OCI-LY7 (cell line): ENCODE data around the gene KDM2B.

Experiments
- CTCF ChIP-seq: fragments of 200-600 bp; sonication (generic); conservative IDR thresholded peaks from 2 replicates; pipeline ENCODE4 v1.5.1; 2014; ENCODE audit warnings: mild to moderate bottlenecking, antibody characterized with exemption, low read length, moderate library complexity, mixed read lengths
- EZH2phosphoT487 ChIP-seq: fragments of 200-600 bp; sonication (generic); IDR thresholded peaks from 2 replicates; pipeline ENCODE4 v1.6.1; 2018; ENCODE audit warnings: low read depth, borderline replicate concordance, mild to moderate bottlenecking, mixed run types, antibody characterized with exemption, low read length, moderate library complexity, mixed read lengths

- TF ChIP-seq EZH2phosphoT487: no peak
- 0 out of 2 replicates have a peak, but pooled peaks have one; percentile 38 for TF ChIP-seq CTCF
Observed at GRCh38 chr12:121383601-121384021, 197.2 kb downstream of the KDM2B start.
